HUDEP-2 (cell line): ENCODE data around the gene MT4.

ENCODE experiments used
- DNase-seq, 76 experiments: peaks; one replicate each; lab custom pipeline; 2025; ENCODE audit not compliant: unreplicated experiment in 76 of 76; lab: John Stamatoyannopoulos, UW

MT4 gene

GRCh38 chr16:56617212-56618085 lies 52.6 kb downstream of the MT4 start:
- no peak for DNase-seq

GRCh38 chr16:56618138-56618537 lies 53.3 kb downstream of the MT4 start:
- DNase-seq: no peak
